Superior temporal gyrus (tissue), 1 donor: ENCODE measurements around the gene FAAH2.
"Not testable (repeated sequence)": the region's sequence is repeated elsewhere in the genome, so short reads cannot be mapped to it uniquely, and the experiment has no call there.

Experiments used
- DNase-seq: peaks from one replicate; pipeline ENCODE4 v3.0.0-alpha.2; 2016; ENCODE audit errors: extremely low spot score

FAAH2 gene, protein sequence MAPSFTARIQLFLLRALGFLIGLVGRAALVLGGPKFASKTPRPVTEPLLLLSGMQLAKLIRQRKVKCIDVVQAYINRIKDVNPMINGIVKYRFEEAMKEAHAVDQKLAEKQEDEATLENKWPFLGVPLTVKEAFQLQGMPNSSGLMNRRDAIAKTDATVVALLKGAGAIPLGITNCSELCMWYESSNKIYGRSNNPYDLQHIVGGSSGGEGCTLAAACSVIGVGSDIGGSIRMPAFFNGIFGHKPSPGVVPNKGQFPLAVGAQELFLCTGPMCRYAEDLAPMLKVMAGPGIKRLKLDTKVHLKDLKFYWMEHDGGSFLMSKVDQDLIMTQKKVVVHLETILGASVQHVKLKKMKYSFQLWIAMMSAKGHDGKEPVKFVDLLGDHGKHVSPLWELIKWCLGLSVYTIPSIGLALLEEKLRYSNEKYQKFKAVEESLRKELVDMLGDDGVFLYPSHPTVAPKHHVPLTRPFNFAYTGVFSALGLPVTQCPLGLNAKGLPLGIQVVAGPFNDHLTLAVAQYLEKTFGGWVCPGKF

DNA sequence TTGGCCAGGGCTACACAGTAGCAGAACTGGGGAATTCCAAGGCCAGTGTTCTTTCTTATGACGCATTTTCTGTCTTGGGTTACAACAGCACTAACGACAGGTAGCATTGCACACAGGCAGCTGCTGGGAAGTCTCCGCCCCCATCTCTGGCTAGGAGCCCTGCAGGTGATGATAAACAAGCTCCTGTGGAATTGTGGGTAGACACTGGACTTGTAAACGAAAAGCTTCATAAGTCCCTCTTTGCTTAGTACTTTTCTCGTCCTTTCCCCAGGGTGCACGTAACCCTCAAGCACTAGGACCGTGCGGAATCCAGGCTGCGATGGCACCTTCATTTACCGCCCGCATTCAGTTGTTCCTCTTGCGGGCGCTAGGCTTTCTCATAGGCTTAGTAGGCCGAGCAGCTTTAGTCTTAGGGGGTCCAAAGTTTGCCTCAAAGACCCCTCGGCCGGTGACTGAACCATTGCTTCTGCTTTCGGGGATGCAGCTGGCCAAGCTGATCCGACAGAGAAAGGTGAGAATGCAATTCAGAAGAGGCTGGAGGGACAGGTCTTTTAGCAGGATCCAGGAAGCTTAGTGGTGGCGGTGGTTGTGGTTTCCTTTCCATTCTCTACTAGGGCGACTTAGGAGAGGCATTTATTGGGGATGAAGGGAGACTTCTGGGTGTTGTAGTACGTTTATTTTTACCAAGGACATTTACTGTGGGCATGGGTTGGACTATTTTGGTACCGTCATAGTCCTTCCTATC is at the start of gene FAAH2:
FAAH2 (plus strand) TSS at position 200 of the 745 bp plus-strand sequence; CDS start at position 320, 120 bp downstream.
- DNase-seq, result no peak

DNA sequence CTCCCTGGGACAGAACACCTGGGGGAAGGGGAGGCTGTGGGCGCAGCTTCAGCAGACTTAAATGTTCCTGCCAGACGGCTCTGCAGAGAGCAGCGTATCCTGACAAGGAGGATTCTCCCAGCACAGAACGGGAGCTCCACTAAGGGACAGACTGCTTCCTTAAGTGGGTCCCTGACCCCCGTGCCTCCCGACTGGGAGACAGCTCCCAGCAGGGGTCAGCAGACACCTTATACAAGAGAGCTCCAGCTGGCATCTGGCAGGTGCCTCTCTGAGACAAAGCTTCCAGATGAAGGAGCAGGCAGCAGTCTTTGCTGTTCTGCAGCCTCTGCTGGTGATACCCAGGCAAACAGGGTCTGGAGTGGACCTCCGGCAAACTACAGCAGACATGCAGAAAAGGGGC is 44.5 kb upstream of the FAAH2 start:
- no peak for DNase-seq

DNA sequence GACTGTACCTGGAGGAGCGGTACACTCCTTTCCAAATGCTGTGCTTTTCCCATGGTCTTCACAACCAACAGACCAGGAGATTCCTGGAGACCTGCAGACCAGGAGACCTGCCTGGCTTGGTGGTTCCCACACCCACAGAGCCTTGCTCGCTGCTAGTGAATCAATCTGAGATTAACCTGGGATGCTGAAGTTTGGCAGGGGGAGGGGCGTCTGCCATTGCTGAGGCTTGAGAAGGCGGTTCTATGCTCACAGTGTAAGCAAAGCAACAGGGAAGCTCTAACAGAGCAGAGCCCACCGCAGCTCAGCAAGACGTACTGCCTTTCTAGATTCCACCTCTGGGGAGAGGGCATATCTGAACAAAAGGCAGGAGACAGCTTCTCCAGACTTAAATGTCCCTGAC is 34.5 kb upstream of the FAAH2 start:
- no peak for DNase-seq

DNA sequence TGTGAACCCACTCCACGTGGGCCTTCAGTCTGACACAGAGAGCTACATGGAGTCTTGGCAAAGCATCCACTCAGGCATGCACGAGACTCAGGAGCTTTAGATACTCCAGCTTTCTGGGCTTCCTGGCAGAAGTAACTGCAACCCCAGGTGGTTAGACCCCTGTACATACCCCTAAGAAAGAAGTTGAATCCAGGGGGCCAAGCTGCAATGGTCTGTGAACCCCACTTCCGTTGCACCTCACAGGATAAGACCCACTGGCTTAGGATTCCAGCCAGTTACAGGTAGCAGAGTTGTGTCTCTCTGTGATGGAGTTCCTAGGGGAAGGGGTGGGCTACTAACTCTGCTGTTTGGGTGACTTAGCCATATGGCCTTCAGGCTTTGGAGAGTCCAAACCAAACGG is 21.4 kb upstream of the FAAH2 start:
- no peak for DNase-seq

DNA sequence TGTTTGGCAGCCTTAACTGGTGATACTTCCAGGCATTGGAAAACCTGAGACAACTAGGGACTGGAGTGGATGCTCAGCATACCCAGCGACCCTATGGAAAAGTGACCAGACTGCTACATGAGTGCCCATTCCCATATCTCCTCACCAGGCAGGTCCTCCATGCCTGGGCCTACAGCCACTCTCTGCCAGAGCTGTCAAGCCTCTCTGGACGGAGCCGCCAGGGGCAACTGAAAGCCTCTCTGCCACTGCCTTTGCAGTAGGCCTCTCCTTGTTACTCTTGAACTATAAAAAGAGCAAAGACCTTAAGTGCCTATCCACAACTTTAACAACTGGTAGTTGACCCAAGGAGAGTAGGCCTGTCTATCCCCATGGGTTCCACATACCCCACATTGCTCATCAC is 20.2 kb upstream of the FAAH2 start:
- DNase-seq, result no peak

DNA sequence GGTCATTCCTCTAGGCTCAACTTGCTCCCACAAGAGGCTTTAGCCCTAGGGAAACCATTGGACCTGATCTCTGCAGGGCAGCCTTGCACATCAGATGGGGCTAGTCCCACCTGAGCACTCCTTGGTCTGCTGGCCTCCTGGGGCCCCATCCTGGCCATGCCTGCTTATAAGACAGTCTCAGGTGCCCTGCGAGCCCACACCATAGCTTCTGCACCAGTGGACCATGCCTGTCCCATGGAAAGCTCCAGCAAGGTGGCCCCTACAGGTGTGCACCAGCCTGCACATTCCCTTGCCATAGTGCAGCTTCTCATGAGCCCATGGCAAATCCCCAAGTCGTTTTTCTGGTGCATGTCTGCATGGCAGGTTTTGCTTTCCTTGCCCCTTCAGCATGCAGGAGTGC is 19.6 kb upstream of the FAAH2 start:
- DNase-seq, result no peak

DNA sequence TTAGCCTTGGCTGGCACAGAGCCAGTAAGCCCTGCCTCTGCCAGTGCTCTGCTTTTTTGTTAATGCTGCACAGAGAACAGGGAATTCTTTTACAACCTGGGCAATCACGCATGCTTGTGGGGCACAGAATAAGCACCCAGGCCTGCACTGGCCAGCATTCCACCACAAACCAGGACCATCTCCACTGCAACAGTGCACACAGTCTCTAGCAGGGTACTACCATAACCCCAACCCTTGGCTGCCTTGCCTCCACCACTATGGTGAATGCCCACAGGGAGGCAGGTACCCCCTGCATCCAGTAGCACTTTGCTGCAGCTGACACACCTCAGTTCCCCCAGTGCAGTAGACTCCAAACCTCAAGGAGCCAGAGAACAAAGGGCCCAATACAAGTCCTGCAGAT is 19.2 kb upstream of the FAAH2 start:
- DNase-seq, result no peak

DNA sequence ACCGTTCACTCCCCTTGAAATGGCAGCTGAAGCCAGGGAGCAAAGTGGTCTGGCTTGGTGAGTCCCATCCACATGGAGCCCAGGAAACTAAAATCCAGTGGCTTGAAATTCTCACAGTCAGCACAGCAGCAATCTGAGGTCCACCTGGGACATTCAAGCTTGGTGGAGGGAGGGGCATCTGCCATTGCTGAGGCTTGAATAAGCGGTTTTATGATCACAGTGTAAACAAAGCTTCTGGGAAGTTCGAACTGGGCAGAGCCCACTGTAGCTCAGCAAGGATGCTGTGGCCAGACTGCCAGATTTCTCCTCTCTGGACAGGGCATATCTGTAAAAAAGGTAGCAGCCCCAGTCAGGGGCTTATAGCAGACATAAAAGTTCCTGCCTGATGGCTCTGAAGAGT is 15.5 kb upstream of the FAAH2 start:
- no peak for DNase-seq

DNA sequence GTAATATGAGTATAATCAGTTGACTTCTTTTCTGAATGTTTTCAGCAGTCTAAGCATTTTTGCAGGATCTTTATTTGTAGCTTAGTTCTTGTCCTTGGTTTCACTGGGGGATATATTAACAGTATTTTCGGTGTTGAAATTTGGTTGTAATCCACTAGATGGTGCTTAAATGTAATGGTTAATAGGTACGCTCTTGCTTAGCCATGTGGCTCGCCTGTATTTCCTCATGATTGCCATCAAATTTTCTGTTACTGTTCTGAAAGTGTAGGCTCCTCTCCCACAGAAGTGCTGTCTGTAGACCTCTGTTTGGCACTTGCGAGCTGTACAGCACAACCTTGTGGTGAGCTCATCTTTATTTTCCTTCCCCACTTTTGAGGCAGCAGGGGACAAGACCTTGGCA is 3.9 kb upstream of the FAAH2 start:
- no peak for DNase-seq

DNA sequence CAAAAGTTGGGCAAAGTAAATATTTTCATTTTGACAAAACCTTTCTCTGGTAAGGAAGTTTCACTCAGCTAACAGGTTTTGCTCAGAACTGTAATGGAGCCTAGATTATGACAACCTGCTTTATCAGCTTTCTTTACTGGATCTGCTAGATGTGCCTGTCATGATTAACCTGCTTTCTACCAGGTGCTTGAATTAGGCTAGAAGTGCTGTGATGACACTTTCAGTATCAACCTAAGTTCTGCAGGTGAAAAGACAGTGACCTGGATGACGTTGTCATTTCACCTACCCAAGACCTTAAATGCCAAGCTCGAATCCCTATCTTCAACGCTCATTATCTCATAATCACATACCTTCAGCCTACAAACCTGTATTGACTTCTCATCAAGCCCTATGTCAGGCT is 1.5 kb upstream of the FAAH2 start:
- DNase-seq, result no peak

DNA sequence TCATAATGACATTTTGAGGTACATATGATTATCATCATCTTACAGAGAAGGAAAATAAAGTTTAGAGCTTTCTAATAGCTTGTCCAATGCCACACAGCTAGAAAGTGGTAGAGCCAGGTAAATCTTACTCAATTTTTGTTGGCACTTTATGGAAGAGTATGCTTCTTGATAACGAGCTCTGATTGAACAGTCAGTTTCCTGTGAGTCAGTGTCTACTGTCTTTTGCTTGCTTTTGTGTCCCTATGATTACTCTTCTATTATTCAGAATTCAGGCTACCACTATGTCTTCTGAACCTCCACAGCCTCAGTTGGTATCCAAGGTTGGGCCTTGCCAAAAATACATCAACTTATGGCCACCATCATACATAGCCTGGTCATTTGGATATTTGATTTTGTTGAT is 2.6 kb downstream of the FAAH2 start:
- DNase-seq, result no peak

DNA sequence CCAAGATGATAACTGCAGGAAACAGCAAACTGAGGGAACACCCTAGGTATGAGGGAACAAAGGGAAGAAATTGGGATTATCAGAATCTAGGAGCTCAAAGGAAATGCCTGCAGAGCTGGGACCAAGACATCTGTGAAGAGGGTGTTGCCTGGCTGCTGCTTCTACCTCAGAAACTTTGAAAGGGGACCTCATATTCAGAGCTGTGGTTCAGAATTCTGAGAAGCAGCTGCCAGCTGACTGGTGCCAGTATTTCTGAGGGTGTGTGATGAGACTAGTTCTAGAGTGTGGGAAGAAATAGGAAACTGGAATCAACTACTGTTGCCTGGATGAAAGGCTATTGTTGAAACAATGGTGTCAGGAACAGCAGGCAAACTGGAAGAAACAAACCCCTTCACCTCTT is 8.5 kb downstream of the FAAH2 start:
- no peak for DNase-seq

DNA sequence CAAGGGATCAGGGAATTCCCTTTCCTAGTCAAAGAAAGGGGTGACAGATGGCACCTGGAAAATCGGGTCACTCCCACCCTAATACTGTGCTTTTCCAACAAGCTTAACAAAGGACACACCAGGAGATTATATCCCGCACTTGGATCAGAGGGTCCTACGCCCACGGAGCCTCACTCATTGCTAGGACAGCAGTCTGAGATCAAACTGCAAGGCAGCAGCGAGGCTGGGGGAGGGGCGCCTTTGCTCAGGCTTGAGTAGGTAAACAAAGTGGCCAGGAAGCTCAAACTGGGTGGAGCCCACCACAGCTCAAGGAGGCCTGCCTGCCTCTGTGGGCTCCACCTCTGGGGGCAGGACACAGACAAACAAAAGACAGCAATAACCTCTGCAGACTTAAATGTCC is 9.2 kb downstream of the FAAH2 start:
- DNase-seq, result not testable (repeated sequence)

DNA sequence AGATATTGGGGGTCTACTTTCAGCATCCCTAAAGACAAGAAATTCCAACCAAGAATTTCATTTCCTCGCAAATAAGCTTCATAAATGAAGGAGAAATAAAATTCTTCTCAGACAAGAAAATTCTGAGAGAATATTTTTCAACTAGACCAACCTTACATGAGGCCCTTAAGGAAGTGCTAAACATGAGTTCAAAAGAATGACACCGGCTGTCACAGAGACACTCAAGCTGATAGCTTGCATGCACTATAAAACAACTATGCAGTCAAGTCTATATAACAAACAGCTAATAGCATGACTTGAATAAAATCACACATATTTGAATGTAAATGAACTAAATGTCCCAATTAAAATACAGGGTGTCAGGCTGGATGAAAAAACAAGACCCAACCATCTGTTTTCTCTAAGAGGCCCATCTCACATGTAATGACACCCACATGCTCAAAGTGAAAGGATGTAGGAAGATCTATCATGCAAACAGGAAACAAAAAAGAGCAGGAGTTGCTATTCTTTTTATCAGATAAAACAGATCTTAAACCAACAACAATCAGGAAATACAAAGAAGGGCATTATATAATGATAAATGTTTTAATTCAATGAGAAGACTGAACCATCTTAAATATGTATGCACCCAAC is 27.2 kb downstream of the FAAH2 start:
- DNase-seq, result no peak

DNA sequence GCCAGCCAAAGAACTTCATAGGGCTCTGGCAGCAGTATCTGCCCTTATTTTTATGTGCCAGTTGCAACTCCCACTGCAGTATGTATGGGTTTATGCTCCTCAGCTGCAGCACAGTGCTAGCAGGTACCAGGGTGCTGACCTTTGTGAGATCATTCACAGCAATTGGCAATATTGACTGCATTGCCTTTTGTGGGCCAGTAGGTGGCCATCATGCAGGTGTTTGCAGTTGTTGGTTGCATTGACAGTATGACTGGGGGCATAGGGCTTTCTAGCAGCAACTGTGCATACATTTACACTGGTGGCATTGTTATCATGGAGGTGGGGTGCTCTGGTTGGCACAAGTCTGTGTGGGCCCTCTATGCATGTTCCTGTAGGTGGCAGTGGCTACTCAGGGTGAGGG is 42.5 kb downstream of the FAAH2 start:
- no peak for DNase-seq

DNA sequence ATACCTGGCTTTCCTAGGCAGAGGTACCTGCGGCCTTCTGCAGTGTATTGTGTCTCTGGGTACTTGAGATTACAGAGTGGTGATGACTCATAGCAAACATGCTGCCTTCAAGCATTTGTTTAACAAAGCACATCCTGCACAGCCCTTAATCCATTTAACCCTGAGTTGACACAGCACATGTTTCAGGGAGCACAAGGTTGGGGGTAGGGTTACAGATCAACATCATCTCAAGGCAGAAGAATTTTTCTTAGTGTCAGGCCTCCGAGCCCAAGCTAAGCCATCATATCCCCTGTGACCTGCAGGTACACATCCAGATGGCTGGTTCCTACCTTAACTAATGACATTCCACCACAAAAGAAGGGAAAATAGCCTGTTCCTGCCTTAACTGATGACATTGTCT is 49.3 kb downstream of the FAAH2 start:
- not testable (repeated sequence) for DNase-seq

DNA sequence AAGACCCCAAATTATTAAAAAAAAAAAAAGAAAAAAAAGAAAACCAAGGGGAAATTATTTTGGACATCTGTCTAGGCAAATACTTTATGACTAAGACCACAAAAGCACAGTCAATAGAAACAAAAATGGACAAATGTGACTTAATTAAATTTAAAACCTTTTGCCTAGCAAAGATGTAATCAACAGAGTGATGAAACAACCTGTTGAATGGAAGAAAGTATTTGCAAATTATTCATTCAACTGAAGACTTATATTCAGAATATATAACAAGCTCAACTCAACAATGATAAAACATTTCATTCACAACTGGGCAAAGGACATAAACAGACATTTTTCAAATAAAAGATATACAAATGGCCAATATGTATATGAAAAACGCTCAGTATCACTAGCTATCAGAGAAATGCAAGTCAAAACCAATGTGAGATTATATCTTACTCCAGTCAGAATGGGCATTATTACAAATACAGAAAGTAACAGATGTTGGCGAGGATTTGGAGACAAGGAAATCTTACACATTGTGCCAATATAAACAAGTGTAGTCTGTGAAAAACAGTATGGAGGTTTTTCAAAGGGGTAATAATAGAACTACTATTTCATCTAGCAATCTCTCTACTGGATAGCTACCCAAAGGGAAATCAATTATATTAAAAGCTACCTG is 67.1 kb downstream of the FAAH2 start:
- DNase-seq, result no peak

DNA sequence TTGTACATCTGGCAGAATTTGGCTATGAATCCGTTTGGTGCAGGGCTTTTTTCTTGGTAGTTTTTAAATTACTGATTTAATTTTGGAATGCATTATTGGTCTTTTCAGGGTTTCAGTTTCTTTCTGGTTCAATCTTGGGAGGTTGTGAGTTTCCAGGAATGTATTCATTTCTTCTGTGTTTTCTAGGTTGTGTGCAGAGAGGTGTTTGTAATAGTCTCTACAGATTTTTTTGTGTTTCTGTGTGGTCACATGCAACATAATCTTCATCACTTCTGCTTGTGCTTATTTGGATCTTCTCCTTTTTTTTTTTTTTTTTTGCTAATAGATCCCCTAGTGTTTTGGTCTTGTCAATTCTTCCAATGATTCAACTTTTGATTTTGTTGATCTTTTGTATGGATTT is 77.6 kb downstream of the FAAH2 start:
- no peak for DNase-seq

DNA sequence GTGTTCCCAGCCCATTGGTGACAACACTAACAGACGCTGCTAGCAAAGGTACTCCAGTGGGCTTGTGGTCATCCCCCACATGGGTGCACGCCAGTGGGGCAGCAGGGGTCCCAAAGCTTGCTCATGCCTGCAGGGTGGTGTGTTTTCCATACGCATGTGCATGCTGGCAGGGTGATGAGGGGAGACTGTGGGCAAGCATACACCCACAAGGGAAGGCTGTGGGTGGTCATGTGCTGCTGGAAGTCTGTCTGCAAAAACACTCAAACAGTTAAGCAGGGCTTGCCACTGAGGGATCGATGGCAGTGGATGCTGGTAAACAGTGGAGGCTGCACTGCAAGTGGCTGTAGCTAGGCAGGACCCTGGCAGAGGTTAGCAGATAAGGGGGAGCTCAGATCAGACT is 79.9 kb downstream of the FAAH2 start:
- no peak for DNase-seq

DNA sequence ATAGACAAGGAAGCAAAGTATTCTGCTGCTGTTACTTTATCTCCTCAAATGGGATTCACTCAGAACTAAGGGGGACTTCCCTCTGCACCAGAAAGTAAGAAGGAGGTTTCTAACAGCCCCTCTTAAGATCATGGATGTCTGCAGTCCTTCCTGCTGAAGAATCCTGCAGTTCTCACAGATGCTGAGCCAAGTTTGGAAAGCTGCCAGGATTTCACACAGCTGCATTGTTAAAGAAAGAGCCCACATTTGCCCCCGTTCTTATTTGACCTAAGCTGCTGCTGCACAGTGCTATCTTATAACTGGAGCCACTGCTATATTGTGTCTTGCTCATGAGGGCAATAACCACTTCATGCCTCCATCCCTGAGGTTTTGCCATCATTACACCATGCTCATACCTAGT is 81.1 kb downstream of the FAAH2 start:
- DNase-seq, result peak; percentile 59

DNA sequence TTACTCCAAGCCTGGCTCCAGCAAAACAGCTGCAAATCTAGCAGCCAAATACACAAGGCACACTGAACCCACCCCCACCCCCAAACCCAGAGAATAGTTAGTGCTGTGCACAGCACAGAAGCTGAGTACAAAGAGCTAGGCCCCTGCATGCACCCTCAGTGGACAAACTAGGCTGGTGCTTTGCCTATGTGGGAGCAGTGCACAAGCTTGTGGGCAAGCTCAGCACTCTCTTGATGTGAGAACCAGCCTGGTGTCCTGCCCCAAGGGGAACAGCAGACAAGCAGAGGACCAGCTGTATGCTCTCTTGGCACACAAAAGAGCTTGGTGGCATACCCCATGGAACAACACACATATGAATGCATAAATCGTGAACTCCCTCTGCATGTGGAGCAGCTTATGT is 81.7 kb downstream of the FAAH2 start:
- no peak for DNase-seq

DNA sequence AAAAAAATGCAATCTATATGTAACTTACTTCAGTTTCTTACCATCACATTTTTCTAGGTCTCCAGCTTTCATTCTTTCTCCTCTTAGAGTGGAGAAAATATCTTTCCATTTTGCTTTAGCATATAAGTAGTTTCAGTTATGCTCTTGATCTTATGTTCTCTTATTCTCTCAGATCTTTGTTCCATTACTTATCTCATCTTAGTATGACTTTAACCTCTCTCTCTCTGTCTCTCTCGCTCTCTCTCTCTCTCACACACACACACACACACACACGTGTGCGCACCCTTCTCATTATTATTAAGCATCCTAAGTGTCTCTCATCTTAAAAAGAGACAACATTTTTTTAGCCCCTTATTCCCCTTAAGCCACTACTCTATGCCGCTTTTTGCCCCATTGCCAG is 92.8 kb downstream of the FAAH2 start:
- DNase-seq, result no peak
